Erythroblast (primary cell): ENCODE data around the gene SIRT4.

Experiments
- GATA1 ChIP-seq: IDR thresholded peaks from 2 replicates; pipeline ENCODE4 v1.6.1; 2011; ENCODE audit warnings: low read depth, mild to moderate bottlenecking, control low read depth, low read length, moderate library complexity
- POLR2A ChIP-seq: IDR thresholded peaks from 2 replicates; pipeline ENCODE4 v1.6.1; 2011; ENCODE audit warnings: mild to moderate bottlenecking, low read length

DNA sequence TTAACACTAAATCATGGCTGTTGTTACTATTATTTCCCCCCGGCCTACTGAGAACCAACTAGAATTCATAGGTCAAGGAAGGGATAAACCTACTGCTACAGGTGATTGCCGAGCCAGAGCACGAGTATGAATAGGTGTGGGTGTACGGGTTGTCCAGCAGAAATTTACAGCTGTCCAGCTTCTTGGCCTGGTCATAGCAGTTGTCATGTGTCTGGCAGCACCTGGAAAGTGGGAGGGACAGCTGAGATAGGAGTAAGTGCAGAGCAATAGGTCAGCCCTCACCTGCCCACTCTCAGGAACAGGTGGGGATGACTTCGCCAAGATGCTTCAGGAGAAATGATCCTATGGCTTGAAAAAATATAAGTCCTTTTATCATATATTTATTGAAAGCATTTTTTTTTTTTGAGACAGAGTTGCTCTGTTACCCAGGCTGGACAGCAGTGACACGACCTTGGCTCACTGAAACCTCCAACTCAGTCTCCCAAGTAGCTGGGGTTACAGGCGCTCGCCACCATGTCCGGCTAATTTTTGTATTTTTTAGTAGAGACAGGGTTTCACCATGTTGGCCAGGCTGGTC lies 22.8 kb downstream of the SIRT4 start:
- TF ChIP-seq POLR2A (no peak), GATA1 (no peak)
